SU-DHL-6 (cell line): ENCODE results near the gene MMP24.

Source experiments
- CTCF ChIP-seq: fragments of 200-600 bp; sonication (generic); IDR thresholded peaks from one replicate; pipeline ENCODE4 v1.5.1; 2017; ENCODE audit warnings: antibody characterized with exemption, mild to moderate bottlenecking, low read length, moderate library complexity; ENCODE audit not compliant: insufficient read depth, poor library complexity, severe bottlenecking
- EZH2phosphoT487 ChIP-seq: fragments of 200-600 bp; sonication (generic), shearing (Covaris generic); conservative IDR thresholded peaks from 2 replicates; pipeline ENCODE4 v1.6.1; 2018; ENCODE audit warnings: mild to moderate bottlenecking, antibody characterized with exemption, low read length, moderate library complexity, mixed read lengths

DNA sequence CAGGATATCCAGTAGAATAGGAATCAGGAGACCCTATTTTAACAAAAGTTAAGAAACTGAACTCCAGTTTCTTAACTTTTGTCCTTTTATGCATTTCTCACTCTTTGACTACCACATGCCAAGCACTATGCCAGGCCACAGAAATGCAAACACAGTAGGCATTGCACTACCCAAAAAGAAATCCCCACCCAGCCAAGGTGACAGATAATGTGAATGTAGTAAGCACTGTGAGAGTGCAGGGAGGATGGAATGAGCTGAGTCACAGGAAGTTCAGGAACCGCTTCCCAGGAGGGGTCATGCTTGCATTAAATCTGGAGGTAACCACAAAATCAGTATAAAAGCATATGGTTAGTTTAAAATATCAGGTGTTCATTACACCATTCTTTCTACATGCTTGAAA is 85.8 kb downstream of the MMP24 start:
- TF ChIP-seq CTCF (no peak), EZH2phosphoT487 (no peak)
